Endodermal cell (in vitro differentiated cells): Measurements from ENCODE around the gene NAALADL2. TPM values are rescaled to one million over a fixed set of nuclear protein-coding genes. Genes with fewer than 3 reads are reported as not detected.

Experiments used
- DNase-seq: peaks from one replicate; pipeline ENCODE4 v3.0.0-alpha.2; 2017
- H3K27ac ChIP-seq: 2 replicates; pipeline ENCODE4 v1.5.1; 2013; ENCODE audit warnings: mild to moderate bottlenecking, low read depth, low read length, moderate library complexity
- H3K27me3 ChIP-seq: 2 replicates; pipeline ENCODE4 v1.6.1; 2013; ENCODE audit warnings: mild to moderate bottlenecking, low read length, moderate library complexity; ENCODE audit not compliant: insufficient read depth, control insufficient read depth, poor library complexity, severe bottlenecking
- H3K36me3 ChIP-seq: 2 replicates; pipeline ENCODE4 v1.7.0; 2013; ENCODE audit warnings: mild to moderate bottlenecking, low read length, moderate library complexity; ENCODE audit not compliant: control insufficient read depth, insufficient read depth
- H3K4me1 ChIP-seq: one replicate; pipeline ENCODE4 v1.7.0; 2013; ENCODE audit warnings: low read length; ENCODE audit not compliant: control insufficient read depth, insufficient read depth
- H3K4me3 ChIP-seq: 2 replicates; pipeline ENCODE4 v1.5.1; 2013; ENCODE audit warnings: mild to moderate bottlenecking, low read length, moderate library complexity
- H3K9ac ChIP-seq: 2 replicates; pipeline ENCODE4 v1.6.1; 2013; ENCODE audit warnings: mild to moderate bottlenecking, low read length, moderate library complexity; ENCODE audit not compliant: poor library complexity, severe bottlenecking; ENCODE audit errors: extremely low read depth
- H3K9me3 ChIP-seq: 2 replicates; pipeline ENCODE4 v1.6.1; 2013; ENCODE audit warnings: mild to moderate bottlenecking, low read length, moderate library complexity; ENCODE audit not compliant: control insufficient read depth
- H3K27ac Mint-ChIP-seq: 2 replicates; pipeline ENCODE4 v1.8.0; 2020; ENCODE audit warnings: mixed read lengths
- H3K27me3 Mint-ChIP-seq: 2 replicates; pipeline ENCODE4 v1.8.0; 2021; ENCODE audit warnings: mild to moderate bottlenecking, mixed read lengths; ENCODE audit not compliant: insufficient read depth
- H3K36me3 Mint-ChIP-seq: 2 replicates; pipeline ENCODE4 v1.8.0; 2020; ENCODE audit warnings: low read depth, mixed read lengths
- H3K4me1 Mint-ChIP-seq: 2 replicates; pipeline ENCODE4 v1.8.0; 2020; ENCODE audit warnings: mixed read lengths
- H3K4me3 Mint-ChIP-seq: 2 replicates; pipeline ENCODE4 v1.8.0; 2020; ENCODE audit warnings: mild to moderate bottlenecking, moderate library complexity, mixed read lengths
- H3K9me3 Mint-ChIP-seq: 2 replicates; pipeline ENCODE4 v1.8.0; 2020; ENCODE audit warnings: mild to moderate bottlenecking, mixed read lengths
- WGBS, 2 experiments: methylation state at CpG; one replicate each; pipeline versions ENCODE4 v1.1.5 to v1.1.7; 2013; ENCODE audit warnings: missing lambda C conversion rate in 2 of 2, mixed read lengths in 1 of 2; ENCODE audit not compliant: insufficient coverage in 1 of 2, insufficient read length in 1 of 2; 5-methylcytosine and 5-hydroxymethylcytosine counted together
- long read RNA-seq, 4 experiments: library from polyadenylated mRNA in 2 of 4; library from RNA in 1 of 4; library from capped mRNA in 1 of 4; stranded (forward) in 3 of 4; unstranded in 1 of 4; transcript quantifications; one replicate each; pipeline ENCODE4 v2.0.0, GENCODE V29; 2020 to 2021; ENCODE audit warnings: inconsistent platforms in 1 of 4
- polyA plus RNA-seq, 2 experiments: library from polyadenylated mRNA; stranded (reverse); fragments of 50-300 nt; gene quantifications; one replicate each; pipeline ENCODE4 v1.2.3, GENCODE V29; 2013
- total RNA-seq, 2 donors: library from RNA; stranded (reverse); fragmentation: NEBNext Ultra II Directional in 1 of 2; extraction: Animal tissue kit (Norgen Biotek cat#: 25700) in 1 of 2; gene quantifications; 2 replicates in 1 of 2; 3 replicates in 1 of 2; pipeline ENCODE4 v1.2.1, GENCODE V29; 2021
- TF ChIP-seq, protein P1 (sequence below): fragments of 200-600 bp; sonication (generic); conservative IDR thresholded peaks from 2 replicates; pipeline ENCODE4 v1.5.0; 2021; ENCODE audit warnings: antibody characterized with exemption, mild to moderate bottlenecking

NAALADL2 gene
- 1 to 10 TPM; 1.6 to 1.8 TPM for total RNA-seq
- 1.4 TPM for polyA plus RNA-seq (2013, experiment 1 of 2)
- 3.4 TPM for polyA plus RNA-seq (2013, experiment 2 of 2)
- long read RNA-seq, experiment 1, partial matches to known transcripts: 1 of 2 reads
- long read RNA-seq, experiment 1, other reads (novel, unspliced or antisense): 1 of 2 reads
- long read RNA-seq, experiment 2, partial matches to known transcripts: 1 of 9 reads
- long read RNA-seq, experiment 2, other reads (novel, unspliced or antisense): 8 of 9 reads
- long read RNA-seq, experiment 3, partial matches to known transcripts: 3 of 6 reads
- long read RNA-seq, experiment 3, other reads (novel, unspliced or antisense): 3 of 6 reads
- long read RNA-seq, experiment 4: 0 reads

DNA sequence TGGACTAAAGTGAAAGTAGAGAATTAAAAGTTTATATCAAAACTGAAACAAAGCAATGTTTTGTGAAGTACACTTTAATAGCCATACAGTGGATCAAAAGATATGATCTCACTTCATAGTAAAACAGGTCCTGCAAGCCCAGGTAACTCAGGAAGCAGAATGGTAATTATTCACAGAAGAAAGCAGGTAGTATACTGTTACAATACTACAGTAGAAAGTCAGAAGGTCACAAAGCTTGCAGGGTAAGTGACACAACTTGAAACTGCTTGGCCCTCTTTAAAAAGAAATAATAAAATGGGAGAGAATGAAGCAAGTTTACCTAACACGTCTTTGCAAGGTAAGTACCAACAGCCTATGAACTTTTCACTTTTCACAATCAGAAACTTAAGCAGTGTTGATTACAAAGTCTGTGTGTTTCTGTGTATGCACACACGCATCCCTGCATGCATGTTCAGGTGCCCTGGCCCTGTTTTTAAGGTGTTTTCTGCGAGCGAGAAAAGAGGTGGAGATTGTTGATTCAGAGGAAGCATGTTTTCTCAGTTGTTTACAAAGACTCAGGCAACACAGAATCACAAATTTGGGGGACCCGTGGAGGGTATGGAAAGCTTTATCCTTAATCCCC lies at the start of gene NAALADL2:
NAALADL2 (plus strand) TSS at position 221 of the 622 bp plus-strand sequence.
- no peak within 1 kb of the TSS for H3K9ac ChIP-seq
- Mint-ChIP-seq H3K27ac (no peak within 1 kb of the TSS), H3K27me3 (no peaks in the 10 kb centered on the region), H3K4me1 (peaks cover 14% of the 10 kb centered on the region), H3K4me3 (no peak within 1 kb of the TSS), H3K36me3 (no peaks in the 10 kb centered on the region), H3K9me3 (no peaks in the 10 kb centered on the region)
- peaks cover 4% of the 10 kb centered on the region for H3K4me1 ChIP-seq
- WGBS, 2 experiments: 89 to 100% methylated on average over 4 to 5 of the region's 5 CpGs
- no peak for DNase-seq
- H3K27me3 ChIP-seq: no peaks in the 10 kb centered on the region
- TF ChIP-seq, protein P1, sequence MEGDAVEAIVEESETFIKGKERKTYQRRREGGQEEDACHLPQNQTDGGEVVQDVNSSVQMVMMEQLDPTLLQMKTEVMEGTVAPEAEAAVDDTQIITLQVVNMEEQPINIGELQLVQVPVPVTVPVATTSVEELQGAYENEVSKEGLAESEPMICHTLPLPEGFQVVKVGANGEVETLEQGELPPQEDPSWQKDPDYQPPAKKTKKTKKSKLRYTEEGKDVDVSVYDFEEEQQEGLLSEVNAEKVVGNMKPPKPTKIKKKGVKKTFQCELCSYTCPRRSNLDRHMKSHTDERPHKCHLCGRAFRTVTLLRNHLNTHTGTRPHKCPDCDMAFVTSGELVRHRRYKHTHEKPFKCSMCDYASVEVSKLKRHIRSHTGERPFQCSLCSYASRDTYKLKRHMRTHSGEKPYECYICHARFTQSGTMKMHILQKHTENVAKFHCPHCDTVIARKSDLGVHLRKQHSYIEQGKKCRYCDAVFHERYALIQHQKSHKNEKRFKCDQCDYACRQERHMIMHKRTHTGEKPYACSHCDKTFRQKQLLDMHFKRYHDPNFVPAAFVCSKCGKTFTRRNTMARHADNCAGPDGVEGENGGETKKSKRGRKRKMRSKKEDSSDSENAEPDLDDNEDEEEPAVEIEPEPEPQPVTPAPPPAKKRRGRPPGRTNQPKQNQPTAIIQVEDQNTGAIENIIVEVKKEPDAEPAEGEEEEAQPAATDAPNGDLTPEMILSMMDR: no peak
- H3K36me3 ChIP-seq: no peaks in the 10 kb centered on the region
- no peak within 1 kb of the TSS for H3K4me3 ChIP-seq
- no peaks in the 10 kb centered on the region for H3K9me3 ChIP-seq
- no peak within 1 kb of the TSS for H3K27ac ChIP-seq

DNA sequence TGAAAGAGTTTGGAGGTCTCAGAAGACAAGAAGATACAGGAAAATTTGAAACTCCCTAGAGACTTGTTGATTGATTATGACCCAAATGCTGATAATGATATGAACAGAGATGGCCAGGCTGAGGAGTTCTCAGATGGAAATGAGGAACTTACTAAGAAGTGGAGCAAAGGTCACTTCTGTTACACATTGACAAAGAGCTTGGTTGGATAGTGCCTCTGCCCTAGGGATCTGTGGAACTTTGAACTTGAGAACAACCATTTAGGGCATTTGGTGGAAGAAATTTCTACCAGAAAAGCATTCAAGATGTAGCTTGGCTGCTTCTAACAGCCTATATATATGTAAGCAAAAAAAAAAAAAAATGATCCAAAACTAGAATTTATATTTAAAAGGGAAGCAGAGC lies 48.9 kb upstream of the NAALADL2 start:
- no peaks in the 10 kb centered on the region for H3K4me1 Mint-ChIP-seq

DNA sequence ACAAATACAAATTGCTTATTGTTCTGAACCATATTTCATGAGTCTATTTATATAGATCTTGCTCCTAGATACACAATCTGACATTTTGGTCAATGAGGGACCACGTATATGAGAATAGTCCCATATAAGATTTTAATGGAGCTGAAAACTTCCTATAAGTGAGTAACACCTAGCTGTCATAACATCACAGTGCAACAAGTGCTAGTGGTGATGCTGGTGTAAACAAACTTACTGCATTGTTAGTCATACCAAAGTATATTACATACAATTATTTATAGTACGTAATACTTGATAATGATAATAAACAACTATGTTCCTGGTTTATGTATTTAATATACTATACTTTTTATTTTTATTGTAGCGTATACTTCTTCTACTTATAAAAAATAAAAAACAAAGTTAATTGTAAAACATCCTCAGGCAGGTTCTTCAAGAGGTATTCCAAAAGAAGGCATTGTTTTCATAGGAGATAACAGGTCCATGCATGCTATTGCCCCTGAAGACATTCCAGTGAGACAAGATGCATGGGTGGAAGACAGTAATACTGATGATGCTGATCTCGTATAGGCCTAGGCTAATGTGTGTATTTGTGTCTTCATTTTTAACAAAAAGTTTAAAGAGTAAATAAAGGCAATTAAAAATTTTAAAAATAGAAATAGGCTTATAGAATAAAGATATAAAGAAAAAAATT lies 46.8 kb upstream of the NAALADL2 start:
- H3K9me3 Mint-ChIP-seq: peaks cover 12% of the 10 kb centered on the region
- no peaks in the 10 kb centered on the region for H3K4me1 Mint-ChIP-seq
- TF ChIP-seq, protein P1: no peak
- no peak overlapping the region for H3K4me3 Mint-ChIP-seq
- no peak overlapping the region for H3K4me3 ChIP-seq
- no peaks in the 10 kb centered on the region for H3K36me3 ChIP-seq
- H3K27ac ChIP-seq: no peak overlapping the region
- no peak overlapping the region for H3K27ac Mint-ChIP-seq
- WGBS, 2 experiments: 91% methylated on average over 3 of the region's 4 CpGs; no CpG with 5 or more reads in 1 of the 2 experiments
- DNase-seq: no peak
- no peaks in the 10 kb centered on the region for H3K27me3 ChIP-seq
- H3K36me3 Mint-ChIP-seq: no peaks in the 10 kb centered on the region
- no peaks in the 10 kb centered on the region for H3K4me1 ChIP-seq
- H3K9me3 ChIP-seq: no peaks in the 10 kb centered on the region
- no peak overlapping the region for H3K9ac ChIP-seq
- H3K27me3 Mint-ChIP-seq: no peaks in the 10 kb centered on the region

More for the DNA sequence above, 48.9 kb upstream of the NAALADL2 start:
- TF ChIP-seq, protein P1: no peak
- H3K4me3 ChIP-seq: no peak overlapping the region
- Mint-ChIP-seq H3K27me3 (no peaks in the 10 kb centered on the region), H3K9me3 (peaks cover 12% of the 10 kb centered on the region), H3K27ac (no peak overlapping the region), H3K36me3 (no peaks in the 10 kb centered on the region), H3K4me3 (no peak overlapping the region)
- H3K9me3 ChIP-seq: no peaks in the 10 kb centered on the region
- no peaks in the 10 kb centered on the region for H3K27me3 ChIP-seq
- no peaks in the 10 kb centered on the region for H3K36me3 ChIP-seq
- no peak overlapping the region for H3K27ac ChIP-seq
- DNase-seq: no peak
- no peak overlapping the region for H3K9ac ChIP-seq
- H3K4me1 ChIP-seq: no peaks in the 10 kb centered on the region
